OCI-LY3 (cell line): ENCODE measurements around the gene EIF2D.

Source experiments
- CTCF ChIP-seq: fragments of 200-600, 300-600 bp; sonication (generic); IDR thresholded peaks from 2 replicates; pipeline ENCODE4 v1.5.1; 2014; ENCODE audit warnings: antibody characterized with exemption, low read length, low read depth
- EZH2phosphoT487 ChIP-seq: fragments of 200-600 bp; shearing (Covaris generic); IDR thresholded peaks from 2 replicates; pipeline ENCODE4 v1.6.1; 2018; ENCODE audit warnings: antibody characterized with exemption, mixed run types, low read depth

- TF ChIP-seq CTCF (no peak), EZH2phosphoT487 (no peak)
Observed at GRCh38 chr1:206584683-206585082, 27.6 kb downstream of the EIF2D start.
